ENCODE data around the gene CCDC192.
"Not testable (repeated sequence)": the region's sequence is repeated elsewhere in the genome, so short reads cannot be mapped to it uniquely, and the experiment has no call there.

Gene CCDC192

GRCh38 chr5:127739348-127739747 lies 36.2 kb downstream of the CCDC192 start:
- H3K36me3 ChIP-seq (ENCODE audit: control insufficient read depth in 2 of 2, insufficient read depth in 2 of 2, low read length in 2 of 2); H3K27me3 ChIP-seq (ENCODE audit: control insufficient read depth in 1 of 2, insufficient read depth in 2 of 2, low read length in 2 of 2); H3K4me1 ChIP-seq (ENCODE audit: control insufficient read depth, insufficient read depth, low read length); H3K27ac ChIP-seq (ENCODE audit: low read length); H3K9ac ChIP-seq (ENCODE audit: low read length in 2 of 2); H3K9me3 ChIP-seq (ENCODE audit: control insufficient read depth in 2 of 2, low read length in 2 of 2); H3K4me3 ChIP-seq (ENCODE audit: low read length in 2 of 2): not testable (repeated sequence)

- no peak overlapping the region for H3K27ac ChIP-seq (ENCODE audit: low read length)
- no peaks in the 10 kb centered on the region for H3K27me3 ChIP-seq (ENCODE audit: control insufficient read depth in 1 of 2, insufficient read depth in 2 of 2, low read length in 2 of 2)
- H3K9ac ChIP-seq (ENCODE audit: low read length in 2 of 2): no peak overlapping the region
- H3K4me3 ChIP-seq (ENCODE audit: low read length in 2 of 2): no peak overlapping the region
- H3K4me1 ChIP-seq (ENCODE audit: control insufficient read depth, insufficient read depth, low read length): no peaks in the 10 kb centered on the region
- no peaks in the 10 kb centered on the region for H3K36me3 ChIP-seq (ENCODE audit: control insufficient read depth in 2 of 2, insufficient read depth in 2 of 2, low read length in 2 of 2)
- no peaks in the 10 kb centered on the region for H3K9me3 ChIP-seq (ENCODE audit: control insufficient read depth in 2 of 2, low read length in 2 of 2)
These were observed 36.7 kb downstream of the CCDC192 start for GRCh38 chr5:127739807-127740384.

GRCh38 chr5:127741412-127741811 lies 38.2 kb downstream of the CCDC192 start:
- Histone ChIP-seq H3K36me3 (ENCODE audit: control insufficient read depth in 2 of 2, insufficient read depth in 2 of 2, low read length in 2 of 2) (no peaks in the 10 kb centered on the region), H3K27me3 (ENCODE audit: control insufficient read depth in 1 of 2, insufficient read depth in 2 of 2, low read length in 2 of 2) (no peaks in the 10 kb centered on the region), H3K4me3 (ENCODE audit: low read length in 2 of 2) (no peak overlapping the region), H3K9me3 (ENCODE audit: control insufficient read depth in 2 of 2, low read length in 2 of 2) (no peaks in the 10 kb centered on the region), H3K9ac (ENCODE audit: low read length in 2 of 2) (no peak overlapping the region), H3K27ac (ENCODE audit: low read length) (no peak overlapping the region), H3K4me1 (ENCODE audit: control insufficient read depth, insufficient read depth, low read length) (no peaks in the 10 kb centered on the region)

- Histone ChIP-seq H3K4me1 (ENCODE audit: control insufficient read depth, insufficient read depth, low read length) (no peaks in the 10 kb centered on the region), H3K4me3 (ENCODE audit: low read length in 2 of 2) (no peak overlapping the region), H3K9ac (ENCODE audit: low read length in 2 of 2) (no peak overlapping the region), H3K9me3 (ENCODE audit: control insufficient read depth in 2 of 2, low read length in 2 of 2) (no peaks in the 10 kb centered on the region), H3K27me3 (ENCODE audit: control insufficient read depth in 1 of 2, insufficient read depth in 2 of 2, low read length in 2 of 2) (no peaks in the 10 kb centered on the region), H3K36me3 (ENCODE audit: control insufficient read depth in 2 of 2, insufficient read depth in 2 of 2, low read length in 2 of 2) (no peaks in the 10 kb centered on the region), H3K27ac (ENCODE audit: low read length) (no peak overlapping the region)
These were observed 41.0 kb downstream of the CCDC192 start for GRCh38 chr5:127744241-127744640.

GRCh38 chr5:127746756-127747155 lies 43.6 kb downstream of the CCDC192 start:
- H3K36me3 ChIP-seq (ENCODE audit: control insufficient read depth in 2 of 2, insufficient read depth in 2 of 2, low read length in 2 of 2): no peaks in the 10 kb centered on the region
- H3K4me3 ChIP-seq (ENCODE audit: low read length in 2 of 2): no peak overlapping the region
- H3K27me3 ChIP-seq (ENCODE audit: control insufficient read depth in 1 of 2, insufficient read depth in 2 of 2, low read length in 2 of 2): no peaks in the 10 kb centered on the region
- H3K9ac ChIP-seq (ENCODE audit: low read length in 2 of 2): no peak overlapping the region
- no peak overlapping the region for H3K27ac ChIP-seq (ENCODE audit: low read length)
- no peaks in the 10 kb centered on the region for H3K4me1 ChIP-seq (ENCODE audit: control insufficient read depth, insufficient read depth, low read length)
- no peaks in the 10 kb centered on the region for H3K9me3 ChIP-seq (ENCODE audit: control insufficient read depth in 2 of 2, low read length in 2 of 2)

- not testable (repeated sequence) for H3K27ac ChIP-seq (ENCODE audit: low read length); H3K4me3 ChIP-seq (ENCODE audit: low read length in 2 of 2); H3K27me3 ChIP-seq (ENCODE audit: control insufficient read depth in 1 of 2, insufficient read depth in 2 of 2, low read length in 2 of 2); H3K9ac ChIP-seq (ENCODE audit: low read length in 2 of 2); H3K36me3 ChIP-seq (ENCODE audit: control insufficient read depth in 2 of 2, insufficient read depth in 2 of 2, low read length in 2 of 2); H3K9me3 ChIP-seq (ENCODE audit: control insufficient read depth in 2 of 2, low read length in 2 of 2)
- H3K4me1 ChIP-seq (ENCODE audit: control insufficient read depth, insufficient read depth, low read length): peaks cover 10% of the 10 kb centered on the region
These were observed 49.5 kb downstream of the CCDC192 start for GRCh38 chr5:127752503-127753265.

GRCh38 chr5:127754259-127754658 lies 51.1 kb downstream of the CCDC192 start:
- H3K27me3 ChIP-seq (ENCODE audit: control insufficient read depth in 1 of 2, insufficient read depth in 2 of 2, low read length in 2 of 2): no peaks in the 10 kb centered on the region
- H3K27ac ChIP-seq (ENCODE audit: low read length): no peak overlapping the region
- H3K4me1 ChIP-seq (ENCODE audit: control insufficient read depth, insufficient read depth, low read length): peaks cover 10% of the 10 kb centered on the region
- no peak overlapping the region for H3K9ac ChIP-seq (ENCODE audit: low read length in 2 of 2)
- no peak overlapping the region for H3K4me3 ChIP-seq (ENCODE audit: low read length in 2 of 2)
- H3K9me3 ChIP-seq (ENCODE audit: control insufficient read depth in 2 of 2, low read length in 2 of 2): no peaks in the 10 kb centered on the region
- H3K36me3 ChIP-seq (ENCODE audit: control insufficient read depth in 2 of 2, insufficient read depth in 2 of 2, low read length in 2 of 2): no peaks in the 10 kb centered on the region

- Histone ChIP-seq H3K4me3 (ENCODE audit: low read length in 2 of 2) (no peak overlapping the region), H3K36me3 (ENCODE audit: control insufficient read depth in 2 of 2, insufficient read depth in 2 of 2, low read length in 2 of 2) (no peaks in the 10 kb centered on the region), H3K9ac (ENCODE audit: low read length in 2 of 2) (no peak overlapping the region), H3K27me3 (ENCODE audit: control insufficient read depth in 1 of 2, insufficient read depth in 2 of 2, low read length in 2 of 2) (no peaks in the 10 kb centered on the region), H3K4me1 (ENCODE audit: control insufficient read depth, insufficient read depth, low read length) (peaks cover 10% of the 10 kb centered on the region), H3K27ac (ENCODE audit: low read length) (no peak overlapping the region), H3K9me3 (ENCODE audit: control insufficient read depth in 2 of 2, low read length in 2 of 2) (no peaks in the 10 kb centered on the region)
These were observed 51.5 kb downstream of the CCDC192 start for GRCh38 chr5:127754706-127755105.

GRCh38 chr5:127757576-127757975 lies 54.4 kb downstream of the CCDC192 start:
- no peaks in the 10 kb centered on the region for H3K27me3 ChIP-seq (ENCODE audit: control insufficient read depth in 1 of 2, insufficient read depth in 2 of 2, low read length in 2 of 2)
- H3K9ac ChIP-seq (ENCODE audit: low read length in 2 of 2): no peak overlapping the region
- no peak overlapping the region for H3K4me3 ChIP-seq (ENCODE audit: low read length in 2 of 2)
- H3K9me3 ChIP-seq (ENCODE audit: control insufficient read depth in 2 of 2, low read length in 2 of 2): no peaks in the 10 kb centered on the region
- H3K27ac ChIP-seq (ENCODE audit: low read length): no peak overlapping the region
- no peaks in the 10 kb centered on the region for H3K36me3 ChIP-seq (ENCODE audit: control insufficient read depth in 2 of 2, insufficient read depth in 2 of 2, low read length in 2 of 2)
- H3K4me1 ChIP-seq (ENCODE audit: control insufficient read depth, insufficient read depth, low read length): peaks cover 10% of the 10 kb centered on the region

GRCh38 chr5:127758766-127759283 lies 55.6 kb downstream of the CCDC192 start:
- peaks cover 10% of the 10 kb centered on the region for H3K4me1 ChIP-seq (ENCODE audit: control insufficient read depth, insufficient read depth, low read length)

GRCh38 chr5:127761869-127762268 lies 58.7 kb downstream of the CCDC192 start:
- Histone ChIP-seq H3K9me3 (ENCODE audit: control insufficient read depth in 2 of 2, low read length in 2 of 2) (no peaks in the 10 kb centered on the region), H3K27me3 (ENCODE audit: control insufficient read depth in 1 of 2, insufficient read depth in 2 of 2, low read length in 2 of 2) (no peaks in the 10 kb centered on the region), H3K9ac (ENCODE audit: low read length in 2 of 2) (no peak overlapping the region), H3K36me3 (ENCODE audit: control insufficient read depth in 2 of 2, insufficient read depth in 2 of 2, low read length in 2 of 2) (no peaks in the 10 kb centered on the region), H3K4me1 (ENCODE audit: control insufficient read depth, insufficient read depth, low read length) (no peaks in the 10 kb centered on the region), H3K27ac (ENCODE audit: low read length) (no peak overlapping the region), H3K4me3 (ENCODE audit: low read length in 2 of 2) (no peak overlapping the region)

More at GRCh38 chr5:127758766-127759283, 55.6 kb downstream of the CCDC192 start:
- H3K9ac ChIP-seq (ENCODE audit: low read length in 2 of 2): no peak overlapping the region
- no peaks in the 10 kb centered on the region for H3K27me3 ChIP-seq (ENCODE audit: control insufficient read depth in 1 of 2, insufficient read depth in 2 of 2, low read length in 2 of 2)
- H3K27ac ChIP-seq (ENCODE audit: low read length): no peak overlapping the region
- H3K9me3 ChIP-seq (ENCODE audit: control insufficient read depth in 2 of 2, low read length in 2 of 2): no peaks in the 10 kb centered on the region
- H3K36me3 ChIP-seq (ENCODE audit: control insufficient read depth in 2 of 2, insufficient read depth in 2 of 2, low read length in 2 of 2): no peaks in the 10 kb centered on the region
- H3K4me3 ChIP-seq (ENCODE audit: low read length in 2 of 2): no peak overlapping the region
